Measurements from ENCODE around the gene LIPT2. TPM values are rescaled to one million over a fixed set of nuclear protein-coding genes. Genes with fewer than 3 reads are reported as not detected.
A peak's percentile ranks its signal among the peaks of the same experiment; 100 is the strongest.
"Not testable (repeated sequence)": the region's sequence is repeated elsewhere in the genome, so short reads cannot be mapped to it uniquely, and the experiment has no call there.

The LIPT2 gene
- polyA plus RNA-seq, 3 donors = 7.1 to 10.4 (median 9.4) TPM

DNA sequence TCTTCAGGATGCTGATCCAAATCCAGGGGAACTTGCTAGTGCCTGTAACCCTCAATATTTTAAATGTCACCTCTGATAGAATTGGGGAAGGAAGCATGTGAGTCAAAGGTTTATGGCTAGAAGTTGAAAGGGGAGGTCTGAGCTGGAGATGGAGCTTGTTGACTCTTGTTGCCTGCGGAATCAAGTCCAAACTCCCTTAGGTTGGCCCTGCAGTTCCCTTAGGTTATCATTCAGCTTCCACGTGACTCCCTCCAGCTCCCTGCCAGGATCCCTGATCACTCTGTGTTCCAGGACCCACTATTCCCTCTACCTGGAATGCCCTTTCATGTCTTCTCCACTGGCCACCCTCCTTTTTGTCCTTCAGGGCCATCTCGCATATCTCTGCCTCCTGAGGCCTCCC lies 26.2 kb upstream of the LIPT2 start:
- no peak for DNase-seq (ENCODE audit: extremely low read depth in 1 of 11, low read depth in 9 of 11, low spot score in 4 of 11)

DNA sequence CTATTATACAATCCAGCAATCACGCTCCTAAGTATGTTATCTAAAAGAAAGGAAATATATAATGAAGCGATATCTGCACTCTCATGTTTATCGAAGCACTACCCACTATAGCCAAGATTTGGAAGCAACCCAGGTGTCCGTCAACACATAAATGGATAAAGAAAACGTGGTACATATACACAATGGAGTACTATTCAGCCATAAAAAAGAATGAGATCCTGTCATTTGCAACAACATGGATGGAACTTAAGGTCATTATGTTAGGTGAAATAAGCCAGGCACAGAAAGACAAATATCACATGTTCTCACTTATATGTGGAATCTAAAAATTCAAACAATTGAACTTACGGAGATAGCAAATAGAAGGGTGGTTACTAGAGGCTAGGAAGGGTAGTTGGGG lies 24.1 kb upstream of the LIPT2 start:
- DNase-seq (ENCODE audit: extremely low read depth in 1 of 11, low read depth in 9 of 11, low spot score in 4 of 11) = not testable (repeated sequence)

DNA sequence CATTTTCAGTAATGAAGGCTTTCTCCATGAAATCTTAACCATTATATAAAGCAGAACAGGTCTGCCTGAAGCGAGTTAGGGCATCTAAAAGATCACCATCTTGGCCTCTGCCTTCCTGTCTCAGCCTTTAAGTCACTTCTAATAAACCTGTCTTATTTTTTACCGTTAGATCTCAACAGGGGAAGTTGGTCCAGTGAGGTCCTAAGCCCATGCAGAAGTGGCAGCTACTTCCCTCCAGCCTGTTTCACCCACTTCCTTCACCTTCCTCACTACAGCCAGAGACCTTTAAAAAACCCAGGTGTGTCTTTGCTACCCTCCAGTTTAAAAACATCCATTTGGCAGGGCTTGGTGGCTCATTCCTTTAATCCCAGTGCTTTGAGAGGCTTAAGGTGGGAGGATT lies 14.1 kb upstream of the LIPT2 start:
- DNase-seq (ENCODE audit: extremely low read depth in 1 of 11, low read depth in 9 of 11, low spot score in 4 of 11) = no peak

DNA sequence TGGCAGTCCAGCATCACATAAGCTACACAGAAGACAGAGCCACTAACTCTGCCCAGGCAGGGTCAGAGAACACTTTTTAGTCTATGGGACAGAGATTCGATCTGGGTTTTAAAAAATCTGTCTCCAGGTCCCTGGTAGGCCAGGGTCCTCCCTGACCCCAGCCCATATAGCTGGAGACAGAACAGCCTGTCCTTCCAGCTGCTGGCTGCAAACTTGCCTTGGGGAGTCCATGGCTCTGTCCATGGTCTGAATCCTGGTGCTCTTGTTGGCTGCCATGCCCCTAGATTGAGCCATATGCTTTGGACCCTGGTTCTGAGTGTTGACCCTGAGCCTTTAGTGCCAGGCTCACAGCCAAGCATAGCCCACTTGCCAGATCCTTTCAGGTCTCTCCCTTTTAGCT lies 13.3 kb upstream of the LIPT2 start:
- DNase-seq (ENCODE audit: extremely low read depth in 1 of 11, low read depth in 9 of 11, low spot score in 4 of 11) = no peak

DNA sequence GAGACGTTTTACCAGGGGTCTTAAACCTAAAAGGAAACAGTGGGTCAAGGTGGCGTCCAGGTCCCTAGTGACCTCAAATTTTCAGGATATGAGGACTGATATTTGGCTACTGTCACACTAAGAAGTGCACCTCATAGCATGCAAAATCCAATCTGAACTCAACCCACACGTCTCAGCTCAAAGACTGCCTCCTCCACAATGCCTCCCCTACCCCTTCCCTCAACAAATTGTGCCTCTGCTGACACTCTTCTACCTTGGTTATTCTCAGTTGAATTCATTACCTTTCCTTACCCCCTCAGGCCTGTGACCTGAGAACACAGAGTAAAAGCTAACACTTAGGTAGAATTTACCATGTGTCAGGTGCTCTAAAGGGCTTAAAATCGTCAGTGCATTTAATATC lies 12.4 kb upstream of the LIPT2 start:
- DNase-seq (ENCODE audit: extremely low read depth in 1 of 11, low read depth in 9 of 11, low spot score in 4 of 11) = no peak

DNA sequence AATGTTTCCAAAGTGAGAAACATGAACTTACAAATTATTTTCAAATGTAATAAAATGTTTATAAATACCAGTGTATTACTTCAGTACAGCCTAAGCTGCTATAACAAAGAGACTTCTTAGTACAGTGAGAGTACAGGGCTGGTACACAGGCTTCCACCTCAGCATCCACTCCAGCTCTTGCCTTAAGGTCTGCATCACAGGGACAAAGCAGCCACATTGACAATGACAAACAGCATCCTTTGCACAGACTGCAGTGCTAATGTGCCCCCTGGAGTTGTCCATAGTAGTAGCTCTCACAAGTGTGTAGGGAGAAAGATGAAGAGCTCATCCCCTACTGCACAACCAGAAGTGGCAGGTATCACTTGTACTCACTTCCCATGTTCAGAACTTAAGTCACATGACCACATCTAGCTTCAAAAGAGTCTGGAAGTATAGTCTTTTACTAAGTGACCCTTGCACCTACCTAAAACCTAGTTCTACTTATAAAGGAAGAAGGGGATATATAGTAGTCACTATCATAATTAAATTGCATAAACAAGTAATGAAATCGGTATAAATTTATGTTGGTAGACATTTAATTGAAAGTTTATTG lies 10.7 kb upstream of the LIPT2 start:
- DNase-seq (ENCODE audit: extremely low read depth in 1 of 11, low read depth in 9 of 11, low spot score in 4 of 11) = no peak

DNA sequence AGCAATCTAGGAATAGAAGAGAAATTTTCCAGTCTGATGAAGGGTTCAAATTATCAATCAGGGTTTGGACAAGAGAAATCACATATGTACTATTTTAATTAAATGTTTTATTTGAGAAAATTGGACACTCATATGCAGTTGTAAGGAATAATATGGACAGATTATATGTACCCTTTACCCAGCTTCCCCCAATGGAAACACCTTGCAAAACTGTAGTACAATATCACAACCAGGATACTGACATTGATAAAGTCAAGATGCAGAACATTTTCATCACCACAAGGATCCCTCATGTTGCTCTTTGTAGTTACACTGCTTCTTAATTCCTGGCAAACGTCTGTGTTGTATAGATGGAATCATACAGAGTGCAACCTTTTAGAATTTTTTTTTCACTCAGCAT lies 1.4 kb upstream of the LIPT2 start:
- no peak for DNase-seq (ENCODE audit: extremely low read depth in 1 of 11, low read depth in 9 of 11, low spot score in 4 of 11)

DNA sequence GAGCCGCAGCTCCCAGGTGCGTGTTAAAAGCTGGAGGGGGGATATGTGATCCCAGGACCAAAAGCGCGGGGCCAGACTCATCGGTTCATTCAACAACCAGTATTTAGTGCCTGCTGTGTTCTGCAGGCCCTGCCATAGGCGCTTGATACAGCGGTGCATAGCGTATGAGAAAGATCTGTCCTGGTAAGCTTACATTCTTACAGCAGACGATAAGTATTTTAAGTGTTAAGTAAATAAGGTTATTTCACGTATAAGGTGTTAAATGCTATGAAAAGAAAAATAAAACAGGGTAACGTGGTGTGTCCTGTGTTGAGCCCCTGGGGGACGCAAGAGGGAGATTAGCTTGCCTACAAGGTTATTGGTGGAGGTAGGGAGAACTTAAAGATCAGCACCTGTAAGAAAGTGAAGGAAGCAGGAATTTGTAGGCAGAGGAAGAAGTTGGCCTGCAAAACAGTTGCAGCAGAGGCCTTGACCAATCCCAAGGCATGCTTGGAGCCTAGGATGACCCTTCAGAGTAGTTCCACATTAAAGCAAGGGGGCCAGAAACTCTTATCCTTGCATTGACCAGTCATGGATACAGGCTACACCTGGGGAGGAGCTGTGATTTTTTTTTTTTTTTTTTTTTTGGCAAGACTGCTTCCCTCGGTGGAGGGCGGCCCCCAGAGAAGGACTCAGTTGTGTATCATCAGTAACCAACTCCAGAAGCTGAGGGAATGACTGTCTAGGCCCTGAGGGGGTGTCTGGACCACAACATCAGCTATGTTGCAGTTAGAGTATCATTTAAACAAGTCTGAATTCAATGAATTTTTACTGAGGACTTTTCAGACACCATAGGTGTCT lies 487 bp upstream of the LIPT2 start:
- peak in 3 of 11 donors; percentile 37 to 69 (median 54) for DNase-seq (ENCODE audit: extremely low read depth in 1 of 11, low read depth in 9 of 11, low spot score in 4 of 11)

DNA sequence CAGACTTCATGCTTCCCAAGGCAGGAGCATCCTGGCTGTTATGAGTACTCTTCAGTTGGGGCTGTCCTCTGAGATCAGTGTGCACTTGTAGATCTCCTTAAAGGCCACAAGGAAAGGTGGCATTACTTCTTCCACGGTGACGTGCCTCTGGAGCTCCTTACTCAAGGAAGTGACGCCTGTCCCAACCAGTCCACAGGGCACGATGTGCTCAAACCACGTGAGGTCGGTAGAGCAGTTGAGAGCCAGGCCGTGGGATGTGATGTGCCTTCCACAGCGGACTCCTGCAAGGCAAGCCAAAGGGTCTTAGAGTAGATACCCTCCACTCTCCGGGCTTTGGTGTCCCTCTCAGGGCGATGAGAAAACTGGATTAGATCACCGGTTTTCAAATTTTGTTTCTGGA lies 1.4 kb downstream of the LIPT2 start:
- DNase-seq (ENCODE audit: extremely low read depth in 1 of 11, low read depth in 9 of 11, low spot score in 4 of 11) = no peak

DNA sequence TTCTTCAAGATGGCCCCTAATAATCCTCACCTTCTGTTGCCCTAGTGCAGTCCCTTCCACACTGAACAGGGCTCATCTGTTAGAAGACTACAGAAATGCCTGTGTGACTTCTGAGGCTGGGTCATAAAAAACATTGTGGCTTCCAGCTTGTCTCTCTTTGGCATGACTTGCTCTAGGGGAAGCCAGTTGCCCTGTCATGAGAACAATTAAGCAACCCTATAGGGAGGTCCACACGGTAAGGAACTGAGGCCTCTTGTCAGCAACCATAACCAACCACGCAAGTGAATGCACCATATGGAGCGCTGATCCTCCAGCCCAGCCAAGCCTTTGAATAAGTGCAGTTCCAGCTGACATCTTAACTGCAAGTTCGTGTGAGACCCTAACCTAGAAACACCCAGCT lies 2.6 kb downstream of the LIPT2 start:
- DNase-seq (ENCODE audit: extremely low read depth in 1 of 11, low read depth in 9 of 11, low spot score in 4 of 11) = no peak

DNA sequence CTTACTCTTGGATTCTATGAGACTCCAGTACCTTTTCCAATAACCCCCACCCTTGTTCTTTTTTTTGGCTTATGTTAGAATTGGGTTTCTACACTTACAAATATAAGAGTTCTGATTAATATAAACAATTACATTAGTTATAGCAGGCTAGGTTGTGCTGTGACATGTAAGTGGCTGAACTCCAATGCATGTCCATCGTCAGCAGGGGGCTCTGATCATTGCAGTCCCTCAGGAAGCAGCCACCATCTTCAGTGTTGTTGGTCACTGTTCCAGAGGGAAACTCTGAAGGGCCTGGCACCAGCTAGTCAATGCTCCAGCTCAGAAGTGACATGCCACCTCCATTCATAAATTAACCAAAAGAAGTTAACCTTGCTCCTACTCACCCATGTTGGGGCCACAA lies 5.6 kb downstream of the LIPT2 start:
- no peak for DNase-seq (ENCODE audit: extremely low read depth in 1 of 11, low read depth in 9 of 11, low spot score in 4 of 11)

DNA sequence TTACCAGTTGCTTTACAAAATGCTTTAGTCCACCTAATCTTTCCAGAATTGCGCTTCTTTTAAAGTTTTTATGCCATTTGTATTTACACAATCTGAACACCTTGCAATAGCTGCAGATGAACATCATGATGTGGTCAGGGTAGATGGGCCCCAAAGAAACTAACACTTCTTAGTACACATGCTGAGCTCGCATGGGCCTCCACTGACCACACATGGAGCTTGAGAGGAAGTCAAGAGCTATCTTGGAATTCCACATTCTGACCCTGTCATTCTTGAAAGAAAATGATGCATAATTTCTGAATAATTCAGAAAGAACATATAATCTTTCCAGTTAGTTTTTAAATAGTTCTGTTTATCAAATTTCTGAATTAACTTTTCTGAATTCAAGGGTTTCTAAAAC lies 7.7 kb downstream of the LIPT2 start:
- no peak for DNase-seq (ENCODE audit: extremely low read depth in 1 of 11, low read depth in 9 of 11, low spot score in 4 of 11)

DNA sequence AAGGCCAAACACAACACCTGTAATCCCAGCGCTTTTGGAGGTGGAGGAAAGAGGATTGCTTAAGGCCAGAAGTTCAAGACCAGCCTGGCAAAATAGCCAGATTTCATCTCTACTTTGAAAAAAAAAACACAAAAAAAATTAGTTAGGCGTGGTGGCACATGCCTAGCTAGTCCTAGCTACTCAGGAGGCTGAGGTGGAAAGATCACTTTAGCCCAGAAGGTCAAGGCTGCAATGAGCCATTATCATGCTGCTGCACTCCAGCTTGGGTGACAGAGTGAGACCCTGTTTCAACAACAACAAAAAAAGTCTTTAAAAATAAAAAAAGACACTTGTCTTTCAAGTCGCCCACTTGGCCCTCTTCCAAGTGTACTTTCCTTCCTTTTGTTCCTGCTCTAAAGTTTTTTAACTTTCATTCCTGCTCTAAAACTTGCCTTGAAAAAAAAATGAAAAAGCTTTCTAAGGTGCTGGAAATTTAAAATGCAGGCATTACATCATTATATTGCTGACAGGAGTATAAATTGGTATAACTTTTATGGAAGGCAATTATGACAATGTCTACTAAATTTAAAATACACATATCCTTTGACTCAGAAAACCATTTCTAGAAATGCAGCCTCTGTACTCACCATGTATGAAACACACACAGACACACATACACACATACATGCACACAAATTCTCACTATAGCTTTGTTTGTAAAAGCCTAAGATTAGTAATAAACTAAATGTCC lies 12.7 kb downstream of the LIPT2 start:
- DNase-seq (ENCODE audit: extremely low read depth in 1 of 11, low read depth in 9 of 11, low spot score in 4 of 11) = no peak

DNA sequence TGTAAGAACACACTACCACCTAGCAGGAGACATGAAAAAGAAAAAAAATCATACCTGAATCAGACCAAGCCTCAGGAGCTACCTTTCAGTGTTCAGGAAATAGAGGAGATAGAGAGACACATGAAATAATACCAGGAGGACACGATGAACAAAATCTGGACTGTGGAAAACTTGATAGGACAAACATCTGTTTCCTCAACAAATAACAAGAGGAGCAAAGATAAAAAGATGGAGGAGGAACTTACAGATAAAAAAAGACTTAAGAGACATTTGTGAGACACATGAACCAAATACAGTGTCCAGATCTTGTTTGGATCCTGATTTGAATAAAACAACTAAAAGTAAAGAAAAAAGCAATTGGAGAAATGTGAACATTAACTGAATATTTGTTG lies 13.8 kb downstream of the LIPT2 start:
- no peak for DNase-seq (ENCODE audit: extremely low read depth in 1 of 11, low read depth in 9 of 11, low spot score in 4 of 11)

DNA sequence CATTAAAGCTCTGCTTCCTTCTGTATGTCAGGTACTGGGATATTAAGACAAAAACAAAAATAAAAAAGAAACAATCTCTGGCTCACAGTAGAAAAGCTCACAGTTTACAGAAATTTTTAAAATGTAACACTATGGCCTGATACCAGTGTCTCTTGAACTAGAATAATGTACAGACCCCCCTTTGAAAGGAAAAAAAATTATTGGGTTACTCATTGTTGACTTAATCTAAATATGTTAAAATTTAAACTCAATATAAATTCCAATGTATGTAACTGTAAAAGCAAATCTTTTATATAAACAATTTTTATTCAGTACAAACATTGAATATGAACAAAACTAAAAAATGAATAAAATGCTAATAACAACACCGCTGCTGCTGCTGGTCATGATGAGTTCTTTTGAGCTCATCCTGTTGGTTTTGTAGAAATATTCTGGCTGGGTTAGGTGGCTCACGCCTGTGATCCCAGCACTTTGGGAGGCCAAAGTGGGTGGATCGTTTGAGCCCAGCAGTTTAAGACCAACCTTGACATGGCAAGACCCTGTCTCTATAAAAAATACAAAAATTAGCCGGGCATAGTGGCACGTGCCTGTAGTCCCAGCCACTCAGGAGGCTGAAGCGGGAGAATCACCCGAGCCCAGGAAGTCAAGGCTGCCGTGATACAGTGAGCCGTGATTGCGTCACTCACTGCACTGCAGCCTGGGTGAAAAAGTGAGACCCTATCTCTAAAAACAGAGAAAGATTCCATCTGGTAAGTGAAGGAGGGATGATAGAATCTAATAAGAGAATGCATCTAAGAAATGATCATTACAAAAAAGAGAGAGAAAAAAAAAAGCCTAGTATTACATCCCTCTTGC lies 14.4 kb downstream of the LIPT2 start:
- no peak for DNase-seq (ENCODE audit: extremely low read depth in 1 of 11, low read depth in 9 of 11, low spot score in 4 of 11)

DNA sequence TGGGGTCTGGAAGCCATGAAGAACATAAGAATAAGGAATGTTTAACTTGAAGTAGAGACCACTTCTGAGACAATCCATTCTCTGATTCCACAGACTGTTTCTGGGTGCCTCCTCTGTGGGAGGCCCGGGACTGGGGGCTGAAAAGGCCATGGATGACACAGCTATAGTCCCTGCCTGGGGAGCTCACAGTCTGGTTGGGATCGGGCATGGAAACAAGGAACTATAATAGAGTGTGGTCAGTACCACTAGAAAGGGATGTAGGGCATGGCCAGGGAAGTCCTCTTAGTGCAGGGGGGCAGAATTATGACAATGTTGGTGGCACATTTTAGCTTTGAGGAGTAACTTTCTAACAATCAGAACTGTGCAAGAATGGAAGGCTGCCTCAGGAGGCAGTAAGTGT lies 17.0 kb downstream of the LIPT2 start:
- no peak for DNase-seq (ENCODE audit: extremely low read depth in 1 of 11, low read depth in 9 of 11, low spot score in 4 of 11)

DNA sequence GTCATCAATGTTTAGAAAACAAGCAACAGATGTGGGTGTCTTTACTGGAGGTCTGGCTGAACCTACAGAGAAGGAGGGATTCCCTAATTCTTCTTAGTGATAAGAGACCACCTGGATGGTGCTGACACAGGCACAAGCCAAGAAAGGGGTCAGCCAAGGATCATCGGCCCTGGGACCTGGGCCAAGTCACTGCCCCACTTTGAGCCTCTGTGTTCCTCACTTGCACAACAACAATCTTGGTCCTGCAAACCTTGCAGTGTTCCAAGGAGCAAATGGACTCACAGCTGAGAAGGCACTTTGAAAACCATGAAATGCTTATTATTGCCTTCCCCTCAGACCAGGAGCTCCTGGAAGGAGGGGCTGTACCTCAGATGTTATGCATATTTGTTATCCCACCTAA lies 19.2 kb downstream of the LIPT2 start:
- DNase-seq (ENCODE audit: extremely low read depth in 1 of 11, low read depth in 9 of 11, low spot score in 4 of 11) = no peak

DNA sequence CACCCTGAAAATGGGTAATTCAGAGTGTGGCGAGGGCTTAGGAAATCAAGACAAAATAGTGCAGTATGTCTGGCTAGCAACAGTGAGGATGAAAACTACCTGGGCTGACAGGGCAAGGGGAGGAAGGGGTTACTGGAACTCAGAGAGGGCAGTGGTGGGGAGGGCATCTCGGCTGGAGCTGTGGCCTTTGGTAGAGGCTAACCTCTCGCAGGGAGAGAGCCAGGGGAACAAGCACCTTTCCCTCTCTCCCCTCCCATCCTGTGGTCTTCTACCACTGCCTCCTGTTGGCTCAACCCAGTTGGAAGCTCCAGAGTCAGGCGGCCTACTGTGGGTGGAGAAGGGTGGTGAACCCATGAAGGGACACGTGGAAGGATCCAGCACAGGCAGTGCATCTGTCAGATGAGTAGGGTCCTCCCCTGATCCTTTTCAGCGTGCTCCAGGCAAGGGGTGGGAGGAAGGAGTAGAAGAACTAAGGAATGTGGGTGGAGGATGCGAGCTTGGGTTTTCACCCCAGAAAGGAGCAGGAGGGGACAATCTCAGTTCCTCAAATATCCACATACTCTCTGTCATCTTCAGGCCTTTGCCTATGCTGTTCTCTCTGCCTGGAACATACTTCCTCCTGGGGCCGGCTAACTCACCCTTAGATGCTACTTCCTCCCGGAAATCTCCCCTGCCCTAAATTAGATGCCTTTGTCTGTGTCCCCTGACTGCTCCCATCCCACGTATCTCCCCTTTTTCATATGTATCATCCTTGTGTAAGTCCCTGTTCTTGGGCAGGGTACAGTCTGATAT lies 19.9 kb downstream of the LIPT2 start:
- DNase-seq (ENCODE audit: extremely low read depth in 1 of 11, low read depth in 9 of 11, low spot score in 4 of 11) = no peak
